ENCODE data around the gene HKDC1.
A peak's percentile ranks its signal among the peaks of the same experiment; 100 is the strongest.
"Not testable (repeated sequence)": the region's sequence is repeated elsewhere in the genome, so short reads cannot be mapped to it uniquely, and the experiment has no call there.

Gene HKDC1, protein sequence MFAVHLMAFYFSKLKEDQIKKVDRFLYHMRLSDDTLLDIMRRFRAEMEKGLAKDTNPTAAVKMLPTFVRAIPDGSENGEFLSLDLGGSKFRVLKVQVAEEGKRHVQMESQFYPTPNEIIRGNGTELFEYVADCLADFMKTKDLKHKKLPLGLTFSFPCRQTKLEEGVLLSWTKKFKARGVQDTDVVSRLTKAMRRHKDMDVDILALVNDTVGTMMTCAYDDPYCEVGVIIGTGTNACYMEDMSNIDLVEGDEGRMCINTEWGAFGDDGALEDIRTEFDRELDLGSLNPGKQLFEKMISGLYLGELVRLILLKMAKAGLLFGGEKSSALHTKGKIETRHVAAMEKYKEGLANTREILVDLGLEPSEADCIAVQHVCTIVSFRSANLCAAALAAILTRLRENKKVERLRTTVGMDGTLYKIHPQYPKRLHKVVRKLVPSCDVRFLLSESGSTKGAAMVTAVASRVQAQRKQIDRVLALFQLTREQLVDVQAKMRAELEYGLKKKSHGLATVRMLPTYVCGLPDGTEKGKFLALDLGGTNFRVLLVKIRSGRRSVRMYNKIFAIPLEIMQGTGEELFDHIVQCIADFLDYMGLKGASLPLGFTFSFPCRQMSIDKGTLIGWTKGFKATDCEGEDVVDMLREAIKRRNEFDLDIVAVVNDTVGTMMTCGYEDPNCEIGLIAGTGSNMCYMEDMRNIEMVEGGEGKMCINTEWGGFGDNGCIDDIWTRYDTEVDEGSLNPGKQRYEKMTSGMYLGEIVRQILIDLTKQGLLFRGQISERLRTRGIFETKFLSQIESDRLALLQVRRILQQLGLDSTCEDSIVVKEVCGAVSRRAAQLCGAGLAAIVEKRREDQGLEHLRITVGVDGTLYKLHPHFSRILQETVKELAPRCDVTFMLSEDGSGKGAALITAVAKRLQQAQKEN

DNA sequence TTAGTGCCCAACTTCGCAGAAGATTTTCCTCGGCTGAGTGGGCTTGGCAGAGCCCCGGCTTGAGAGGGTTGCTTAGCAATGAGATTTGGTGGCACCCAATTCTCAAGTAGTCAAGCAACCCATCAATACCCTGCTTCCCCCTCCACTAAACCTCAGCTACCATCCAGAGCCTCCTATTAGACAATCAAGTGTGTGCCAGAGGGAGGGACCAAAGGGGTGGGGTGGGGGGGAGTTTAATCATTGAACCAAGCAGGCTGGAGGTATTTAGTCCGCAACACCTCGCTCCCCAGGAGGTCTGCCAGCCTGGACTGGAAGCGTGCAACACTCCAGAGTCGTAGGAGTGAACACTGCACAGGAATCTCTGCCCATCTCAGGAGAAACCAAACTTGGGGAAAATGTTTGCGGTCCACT lies at the start of gene HKDC1:
Gene HKDC1, plus strand, starts transcription at position 292 of the 411 bp plus-strand sequence. Its CDS starts 104 bp downstream, at position 396.
- H3K4me1 ChIP-seq (ENCODE audit: control insufficient read depth in 1 of 2, insufficient read depth in 2 of 2, low read length in 2 of 2) = peaks cover 27 to 30% of the 10 kb centered on the region in 2 donors
- peak within 1 kb of the TSS; percentile 59 to 77 for H3K4me3 ChIP-seq (ENCODE audit: low read depth in 1 of 2, low read length in 2 of 2)

DNA sequence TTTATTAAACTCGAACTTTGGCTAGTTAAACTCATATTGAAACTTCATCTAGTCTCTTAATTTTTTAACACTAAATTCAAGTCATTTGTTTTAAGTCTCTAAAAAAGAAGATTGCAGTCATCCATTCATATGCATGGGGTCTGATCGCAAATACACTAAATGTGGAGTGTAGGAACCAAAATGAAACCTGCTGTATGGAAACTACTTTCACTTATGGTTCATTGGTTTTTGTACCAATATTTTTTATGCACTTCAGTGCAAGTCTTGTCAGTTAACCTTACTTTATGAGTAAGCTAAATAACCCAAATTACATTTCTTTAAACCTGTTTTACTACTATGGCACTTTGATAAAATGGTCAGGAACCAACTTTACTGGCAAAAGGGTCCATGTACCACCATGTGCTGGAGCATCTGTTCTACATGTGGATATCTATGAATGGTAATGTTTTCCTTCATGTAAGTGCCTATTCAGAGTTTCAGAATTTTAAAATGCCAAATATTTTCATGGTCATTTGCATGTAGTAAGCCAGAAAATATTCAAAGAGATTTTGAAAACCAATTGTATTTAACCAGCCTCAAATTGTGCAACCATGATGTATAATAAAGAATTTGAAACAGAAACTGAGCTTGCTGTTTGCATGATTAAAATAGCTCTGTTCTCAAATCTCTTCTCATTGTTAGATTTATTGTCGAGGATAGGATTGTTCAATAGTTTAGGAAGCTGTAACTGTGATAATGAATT lies 47.7 kb upstream of the HKDC1 start:
- no peaks in the 10 kb centered on the region for H3K9me3 ChIP-seq (ENCODE audit: control insufficient read depth in 1 of 2, low read length in 2 of 2)
- H3K27ac ChIP-seq (ENCODE audit: low read depth, low read length) = no peak overlapping the region
- H3K4me3 ChIP-seq (ENCODE audit: low read depth in 1 of 2, low read length in 2 of 2) = no peak overlapping the region
- H3K27me3 ChIP-seq (ENCODE audit: control insufficient read depth in 1 of 2, insufficient read depth in 2 of 2, low read length in 2 of 2) = no peaks in the 10 kb centered on the region
- peaks cover 19 to 20% of the 10 kb centered on the region in 2 donors for H3K36me3 ChIP-seq (ENCODE audit: control insufficient read depth in 1 of 2, insufficient read depth in 2 of 2, low read length in 2 of 2)
- H3K4me1 ChIP-seq (ENCODE audit: control insufficient read depth in 1 of 2, insufficient read depth in 2 of 2, low read length in 2 of 2) = no peaks in the 10 kb centered on the region
- H3K9ac ChIP-seq (ENCODE audit: low read depth in 1 of 2, low read length in 2 of 2) = no peak overlapping the region

More for the DNA sequence above, at the start of gene HKDC1:
- Histone ChIP-seq H3K27me3 (ENCODE audit: control insufficient read depth in 1 of 2, insufficient read depth in 2 of 2, low read length in 2 of 2) (no peaks in the 10 kb centered on the region), H3K27ac (ENCODE audit: low read depth, low read length) (peak within 1 kb of the TSS; percentile 33), H3K9me3 (ENCODE audit: control insufficient read depth in 1 of 2, low read length in 2 of 2) (no peaks in the 10 kb centered on the region), H3K36me3 (ENCODE audit: control insufficient read depth in 1 of 2, insufficient read depth in 2 of 2, low read length in 2 of 2) (no peaks in the 10 kb centered on the region), H3K9ac (ENCODE audit: low read depth in 1 of 2, low read length in 2 of 2) (peak within 1 kb of the TSS; percentile 60 to 68)

DNA sequence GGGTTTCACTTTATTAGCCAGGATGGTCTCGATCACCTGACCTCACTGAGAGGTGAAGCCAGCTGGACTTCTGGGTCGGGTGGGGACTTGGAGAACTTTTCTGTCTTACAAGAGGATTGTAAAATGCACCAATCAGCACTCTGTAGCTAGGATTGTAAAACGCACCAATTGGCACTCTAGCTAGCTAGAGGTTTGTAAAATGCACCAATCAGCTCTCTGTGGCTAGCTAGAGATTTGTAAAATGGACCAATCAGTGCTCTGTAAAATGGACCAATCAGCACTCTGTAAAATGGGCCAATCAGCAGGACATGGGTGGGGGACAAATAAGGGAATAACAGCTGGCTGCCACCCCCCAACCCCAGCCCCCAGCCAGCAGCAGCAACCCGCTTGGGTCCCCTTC lies 44.8 kb upstream of the HKDC1 start:
- not testable (repeated sequence) for H3K9ac ChIP-seq (ENCODE audit: low read depth in 1 of 2, low read length in 2 of 2); H3K9me3 ChIP-seq (ENCODE audit: control insufficient read depth in 1 of 2, low read length in 2 of 2); H3K4me1 ChIP-seq (ENCODE audit: control insufficient read depth in 1 of 2, insufficient read depth in 2 of 2, low read length in 2 of 2); H3K4me3 ChIP-seq (ENCODE audit: low read depth in 1 of 2, low read length in 2 of 2); H3K27me3 ChIP-seq (ENCODE audit: control insufficient read depth in 1 of 2, insufficient read depth in 2 of 2, low read length in 2 of 2); H3K27ac ChIP-seq (ENCODE audit: low read depth, low read length)
- H3K36me3 ChIP-seq (ENCODE audit: control insufficient read depth in 1 of 2, insufficient read depth in 2 of 2, low read length in 2 of 2) = peaks cover 9 to 12% of the 10 kb centered on the region in 2 donors

DNA sequence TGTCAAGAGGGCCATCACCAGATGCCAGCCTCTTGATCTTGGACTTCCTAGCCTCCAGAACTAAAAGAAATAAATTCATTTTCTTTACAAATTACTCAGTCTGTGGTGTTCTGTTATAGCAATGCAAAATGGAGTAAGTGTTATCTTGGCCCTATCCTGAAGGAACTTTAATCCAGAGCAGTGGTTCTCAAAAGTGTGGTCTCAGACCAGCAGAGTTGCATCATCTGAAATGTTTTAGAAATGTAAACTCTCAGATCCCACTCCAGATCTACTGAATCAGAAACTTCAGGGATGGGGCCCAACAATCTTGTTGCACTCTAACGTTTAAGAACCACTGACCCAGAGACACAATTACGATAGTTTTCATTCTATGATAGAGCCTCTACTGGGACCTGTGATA lies 43.3 kb upstream of the HKDC1 start:
- peaks cover 5 to 6% of the 10 kb centered on the region in 2 donors for H3K36me3 ChIP-seq (ENCODE audit: control insufficient read depth in 1 of 2, insufficient read depth in 2 of 2, low read length in 2 of 2)
- no peaks in the 10 kb centered on the region for H3K9me3 ChIP-seq (ENCODE audit: control insufficient read depth in 1 of 2, low read length in 2 of 2)
- H3K4me3 ChIP-seq (ENCODE audit: low read depth in 1 of 2, low read length in 2 of 2) = no peak overlapping the region
- H3K9ac ChIP-seq (ENCODE audit: low read depth in 1 of 2, low read length in 2 of 2) = no peak overlapping the region
- no peak overlapping the region for H3K27ac ChIP-seq (ENCODE audit: low read depth, low read length)
- H3K27me3 ChIP-seq (ENCODE audit: control insufficient read depth in 1 of 2, insufficient read depth in 2 of 2, low read length in 2 of 2) = no peaks in the 10 kb centered on the region
- peaks cover 9 to 21% of the 10 kb centered on the region in 2 donors for H3K4me1 ChIP-seq (ENCODE audit: control insufficient read depth in 1 of 2, insufficient read depth in 2 of 2, low read length in 2 of 2)

DNA sequence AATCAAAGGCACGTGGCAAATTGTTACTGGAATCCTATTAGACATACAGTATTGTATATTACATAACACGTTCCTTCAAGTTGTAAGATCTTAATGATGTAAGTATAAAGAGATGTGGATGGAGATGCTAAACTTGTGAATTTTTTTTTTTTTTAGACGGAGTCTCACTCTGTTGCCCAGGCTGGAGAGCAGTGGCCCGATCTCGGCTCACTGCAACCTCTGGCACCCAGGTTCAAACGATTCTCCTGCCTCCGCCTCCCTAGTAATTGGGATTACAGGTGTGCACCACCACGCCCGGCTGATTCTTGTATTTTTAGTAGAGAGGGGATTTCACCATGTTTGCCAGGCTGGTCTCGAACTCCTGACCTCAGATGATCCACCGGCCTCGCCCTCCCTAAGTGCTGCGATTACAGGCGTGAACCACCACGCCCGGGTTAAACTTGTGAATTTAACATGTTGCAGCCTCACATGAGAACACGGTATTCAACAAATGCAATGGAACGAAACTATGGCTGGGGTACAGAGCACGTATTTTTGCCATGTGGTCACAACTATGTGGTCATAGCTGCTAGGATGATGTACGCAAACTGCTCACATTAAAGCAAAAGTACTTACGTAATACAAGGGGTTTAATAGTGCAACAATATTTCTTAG lies 40.9 kb upstream of the HKDC1 start:
- Histone ChIP-seq H3K27ac (ENCODE audit: low read depth, low read length) (no peak overlapping the region), H3K36me3 (ENCODE audit: control insufficient read depth in 1 of 2, insufficient read depth in 2 of 2, low read length in 2 of 2) (peaks cover 0 to 12% of the 10 kb centered on the region in 2 donors), H3K27me3 (ENCODE audit: control insufficient read depth in 1 of 2, insufficient read depth in 2 of 2, low read length in 2 of 2) (no peaks in the 10 kb centered on the region), H3K4me3 (ENCODE audit: low read depth in 1 of 2, low read length in 2 of 2) (peak overlapping the region; percentile 95 to 99), H3K9me3 (ENCODE audit: control insufficient read depth in 1 of 2, low read length in 2 of 2) (no peaks in the 10 kb centered on the region), H3K9ac (ENCODE audit: low read depth in 1 of 2, low read length in 2 of 2) (peak overlapping the region; percentile 89 to 94), H3K4me1 (ENCODE audit: control insufficient read depth in 1 of 2, insufficient read depth in 2 of 2, low read length in 2 of 2) (peaks cover 9 to 21% of the 10 kb centered on the region in 2 donors)

DNA sequence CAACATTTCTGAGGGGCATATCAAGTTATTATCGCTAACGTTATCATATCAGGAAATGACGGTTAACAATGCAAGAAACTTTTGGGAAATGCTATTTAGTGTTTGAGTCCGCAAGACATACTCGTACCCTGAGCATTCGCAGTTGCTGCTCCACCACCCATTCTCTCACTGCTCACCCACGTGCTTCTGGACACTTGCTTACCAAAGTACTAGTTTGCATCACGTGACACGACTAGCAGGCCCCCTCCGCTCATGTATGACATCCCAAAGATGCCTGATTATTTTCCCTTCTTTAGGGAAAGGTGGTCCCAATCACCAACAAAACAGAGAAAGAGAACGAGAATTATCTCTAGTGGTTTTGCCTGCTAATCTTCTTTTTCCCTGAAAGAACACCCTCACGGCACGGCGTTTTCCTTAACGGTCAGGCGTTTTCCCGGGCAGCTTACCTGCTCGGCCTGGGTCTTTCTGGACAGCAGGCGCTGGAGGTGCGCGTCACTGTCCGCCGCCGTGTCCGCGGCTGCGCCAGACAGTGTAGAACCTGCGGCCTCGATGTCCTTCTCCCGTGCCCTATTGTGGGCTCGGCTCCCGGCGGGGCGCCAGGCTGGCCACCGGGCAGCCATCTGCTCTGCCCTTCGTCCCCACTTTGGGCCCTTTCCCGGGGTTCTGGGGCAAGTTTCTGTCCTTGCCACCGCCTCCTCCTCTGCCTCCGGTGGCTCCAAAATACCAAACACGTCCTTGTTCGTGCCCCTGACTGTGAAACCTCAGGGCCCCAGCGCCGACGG lies 40.2 kb upstream of the HKDC1 start, which contains the start of gene SUPV3L1:
Gene SUPV3L1, plus strand, starts transcription at position 492 of the 782 bp plus-strand sequence. Its CDS starts 58 bp downstream, at position 550.
- peaks cover 9 to 21% of the 10 kb centered on the region in 2 donors for H3K4me1 ChIP-seq (ENCODE audit: control insufficient read depth in 1 of 2, insufficient read depth in 2 of 2, low read length in 2 of 2)
- peak within 1 kb of the TSS; percentile 81 for H3K27ac ChIP-seq (ENCODE audit: low read depth, low read length)
- H3K36me3 ChIP-seq (ENCODE audit: control insufficient read depth in 1 of 2, insufficient read depth in 2 of 2, low read length in 2 of 2) = peaks cover 0 to 17% of the 10 kb centered on the region in 2 donors
- H3K27me3 ChIP-seq (ENCODE audit: control insufficient read depth in 1 of 2, insufficient read depth in 2 of 2, low read length in 2 of 2) = no peaks in the 10 kb centered on the region
- no peaks in the 10 kb centered on the region for H3K9me3 ChIP-seq (ENCODE audit: control insufficient read depth in 1 of 2, low read length in 2 of 2)
- peak within 1 kb of the TSS; percentile 95 to 99 for H3K4me3 ChIP-seq (ENCODE audit: low read depth in 1 of 2, low read length in 2 of 2)
- H3K9ac ChIP-seq (ENCODE audit: low read depth in 1 of 2, low read length in 2 of 2) = peak within 1 kb of the TSS; percentile 89 to 94

DNA sequence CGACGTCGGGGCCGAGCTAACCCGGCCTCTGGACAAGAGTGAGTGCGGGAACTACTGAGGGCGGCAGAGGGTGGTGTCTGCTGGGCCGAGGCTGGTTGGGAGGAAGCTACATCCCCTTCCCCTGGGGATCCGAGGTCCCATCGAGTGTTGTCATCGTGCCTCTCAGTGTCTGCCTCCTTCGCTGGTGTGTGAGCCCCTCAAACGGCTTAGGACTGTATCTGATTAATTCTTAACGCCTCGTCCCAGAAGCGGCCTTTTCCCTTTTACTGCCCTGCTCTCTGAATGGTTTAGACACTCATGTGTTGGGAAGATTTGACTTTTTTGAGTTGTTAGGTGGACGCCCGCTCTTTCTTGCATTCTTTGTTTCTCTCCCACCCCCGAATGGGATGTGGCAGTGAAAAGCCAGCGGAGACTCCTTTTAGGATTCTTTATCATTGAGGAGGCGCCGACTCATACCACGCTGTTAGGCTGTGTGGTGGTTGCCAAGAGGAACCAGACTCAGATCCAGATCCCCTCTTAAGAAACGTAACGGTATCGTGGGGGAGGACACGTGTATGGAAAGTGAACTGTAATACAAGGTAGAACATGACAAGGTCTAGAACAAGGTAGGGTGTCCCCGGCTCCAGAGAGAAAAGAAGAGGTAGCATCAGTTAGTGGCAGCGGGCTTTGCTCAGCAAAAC lies 39.5 kb upstream of the HKDC1 start:
- no peaks in the 10 kb centered on the region for H3K9me3 ChIP-seq (ENCODE audit: control insufficient read depth in 1 of 2, low read length in 2 of 2)
- H3K27ac ChIP-seq (ENCODE audit: low read depth, low read length) = peak overlapping the region; percentile 81
- peak overlapping the region; percentile 95 to 99 for H3K4me3 ChIP-seq (ENCODE audit: low read depth in 1 of 2, low read length in 2 of 2)
- no peaks in the 10 kb centered on the region for H3K27me3 ChIP-seq (ENCODE audit: control insufficient read depth in 1 of 2, insufficient read depth in 2 of 2, low read length in 2 of 2)
- peak overlapping the region; percentile 89 to 94 for H3K9ac ChIP-seq (ENCODE audit: low read depth in 1 of 2, low read length in 2 of 2)
- H3K4me1 ChIP-seq (ENCODE audit: control insufficient read depth in 1 of 2, insufficient read depth in 2 of 2, low read length in 2 of 2) = peaks cover 9 to 21% of the 10 kb centered on the region in 2 donors
- peaks cover 0 to 21% of the 10 kb centered on the region in 2 donors for H3K36me3 ChIP-seq (ENCODE audit: control insufficient read depth in 1 of 2, insufficient read depth in 2 of 2, low read length in 2 of 2)

DNA sequence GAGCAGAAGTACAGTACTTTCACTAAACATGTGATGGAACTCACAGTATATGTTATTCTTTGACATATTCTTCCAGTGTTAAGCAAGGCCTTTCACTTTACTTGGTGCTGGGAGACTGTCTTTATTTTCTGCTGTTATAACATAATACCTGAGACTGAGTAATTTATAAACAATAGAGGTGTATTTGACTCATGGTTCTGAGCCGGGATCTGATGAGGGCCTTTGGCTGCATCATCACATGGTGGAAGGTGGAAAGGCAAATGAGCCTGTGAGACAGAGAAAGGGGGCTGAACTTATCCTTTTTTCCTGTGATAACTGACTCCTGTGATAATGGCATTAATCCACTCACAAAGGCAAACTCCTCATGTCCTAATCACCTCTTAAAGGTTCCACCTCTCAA lies 38.7 kb upstream of the HKDC1 start:
- Histone ChIP-seq H3K9ac (ENCODE audit: low read depth in 1 of 2, low read length in 2 of 2) (peak overlapping the region; percentile 89 to 94), H3K27ac (ENCODE audit: low read depth, low read length) (no peak overlapping the region), H3K27me3 (ENCODE audit: control insufficient read depth in 1 of 2, insufficient read depth in 2 of 2, low read length in 2 of 2) (no peaks in the 10 kb centered on the region), H3K9me3 (ENCODE audit: control insufficient read depth in 1 of 2, low read length in 2 of 2) (no peaks in the 10 kb centered on the region), H3K4me3 (ENCODE audit: low read depth in 1 of 2, low read length in 2 of 2) (peak overlapping the region; percentile 95 to 99), H3K4me1 (ENCODE audit: control insufficient read depth in 1 of 2, insufficient read depth in 2 of 2, low read length in 2 of 2) (peaks cover 9 to 21% of the 10 kb centered on the region in 2 donors), H3K36me3 (ENCODE audit: control insufficient read depth in 1 of 2, insufficient read depth in 2 of 2, low read length in 2 of 2) (peaks cover 2 to 28% of the 10 kb centered on the region in 2 donors)
